K562 (cell line): ENCODE results near the gene HNRNPLL. TPM values are rescaled to one million over a fixed set of nuclear protein-coding genes. Genes with fewer than 3 reads are reported as not detected.

ENCODE experiments used
- CTBP1 ChIP-seq: fragments of 450-650 bp; IDR thresholded peaks from 2 replicates; pipeline ENCODE4 v1.6.1; 2016; ENCODE audit warnings: borderline replicate concordance
- ILF3 ChIP-seq: fragments of 450-650 bp; IDR thresholded peaks from 2 replicates; pipeline ENCODE4 v1.6.1; 2018; ENCODE audit warnings: antibody characterized with exemption, mild to moderate bottlenecking, moderate library complexity, borderline replicate concordance
- POLR3A ChIP-seq: IDR thresholded peaks from 2 replicates; pipeline ENCODE4 v1.6.1; 2011; ENCODE audit warnings: borderline replicate concordance, mild to moderate bottlenecking, moderate library complexity; ENCODE audit not compliant: insufficient read length, insufficient read depth; ENCODE audit errors: extremely low read depth
- U2AF1 ChIP-seq: fragments of 200-400 bp; formaldehyde crosslinking; optimal IDR thresholded peaks from 2 replicates; pipeline ENCODE3; 2017; ENCODE audit warnings: mild to moderate bottlenecking, low read depth, low read length, moderate library complexity
- ZBTB17 ChIP-seq: fragments of 450-650 bp; formaldehyde crosslinking; IDR thresholded peaks from 2 replicates; pipeline ENCODE4 v1.4.0; 2020; ENCODE audit warnings: mild to moderate bottlenecking
- ZC3H8 ChIP-seq: fragments of 450-650 bp; IDR thresholded peaks from 2 replicates; pipeline ENCODE4 v1.6.1; 2017
- ZNF311 ChIP-seq: fragments of 250-450 bp; sonication (Bioruptor Pico); IDR thresholded peaks from 2 replicates; pipeline ENCODE4 v1.4.0; 2020; ENCODE audit warnings: mild to moderate bottlenecking, moderate library complexity
- polyA plus RNA-seq, 8 experiments: library from polyadenylated mRNA; depleted of rRNA in 4 of 8; stranded (reverse) in 5 of 8; unstranded in 3 of 8; fragments of >200 nt; fragmentation: Nextera tagmentation in 2 of 8; fragmentation: Illumina TruSeq in 1 of 8; extraction: Ambion mirVana in 2 of 8; extraction: Trizol in 1 of 8; gene quantifications; 2 replicates each; pipeline versions ENCODE4 v1.2.1 to v1.2.3, GENCODE V29; 2011 to 2014; ENCODE audit warnings: inconsistent platforms in 1 of 8, missing spikeins in 1 of 8
- total RNA-seq, 7 experiments: library from RNA; depleted of rRNA in 6 of 7; stranded (reverse); fragments of >200 nt in 6 of 7; fragmentation: Illumina TruSeq in 2 of 7; extraction: Trizol in 2 of 7; gene quantifications; 2 replicates each; pipeline versions ENCODE4 v1.2.1 to v1.2.3, GENCODE V29; 2011 to 2021; ENCODE audit warnings: low replicate concordance in 1 of 7
- TF ChIP-seq, protein P1 (sequence below), 2 experiments: fragments of 450-650 bp; IDR thresholded peaks; 2 replicates each; pipeline ENCODE4 v1.6.1; 2016
- TF ChIP-seq, protein P2 (sequence below): sonication (generic); formaldehyde crosslinking; IDR thresholded peaks from 2 replicates; pipeline ENCODE4 v1.8.0; 2022; ENCODE audit warnings: mild to moderate bottlenecking, missing genetic modification reagents
- TF ChIP-seq, protein P3 (sequence below), 2 experiments: IDR thresholded peaks in 1 of 2; conservative IDR thresholded peaks in 1 of 2; 2 replicates each; pipeline ENCODE4 v1.6.1; 2016; ENCODE audit warnings: low read depth in 2 of 2, mild to moderate bottlenecking in 1 of 2, missing compliant biosample characterization in 1 of 2, missing genetic modification characterization in 1 of 2, moderate library complexity in 1 of 2
- TF ChIP-seq, protein P4 (sequence below): fragments of 450-650 bp; IDR thresholded peaks from 2 replicates; pipeline ENCODE4 v1.6.1; 2016; ENCODE audit warnings: mild to moderate bottlenecking
- TF ChIP-seq, protein P5 (sequence below): fragments of 250-450 bp; sonication (Bioruptor Pico); IDR thresholded peaks from 2 replicates; pipeline ENCODE4 v1.8.0; 2021; ENCODE audit warnings: mild to moderate bottlenecking, moderate library complexity

HNRNPLL gene
- total and polyA plus RNA-seq, 9 of the 15 experiments (the other 6 are each of a cell fraction or from before 2014, with no cell fraction given): 19.8 to 135 (median 57.8) TPM

DNA sequence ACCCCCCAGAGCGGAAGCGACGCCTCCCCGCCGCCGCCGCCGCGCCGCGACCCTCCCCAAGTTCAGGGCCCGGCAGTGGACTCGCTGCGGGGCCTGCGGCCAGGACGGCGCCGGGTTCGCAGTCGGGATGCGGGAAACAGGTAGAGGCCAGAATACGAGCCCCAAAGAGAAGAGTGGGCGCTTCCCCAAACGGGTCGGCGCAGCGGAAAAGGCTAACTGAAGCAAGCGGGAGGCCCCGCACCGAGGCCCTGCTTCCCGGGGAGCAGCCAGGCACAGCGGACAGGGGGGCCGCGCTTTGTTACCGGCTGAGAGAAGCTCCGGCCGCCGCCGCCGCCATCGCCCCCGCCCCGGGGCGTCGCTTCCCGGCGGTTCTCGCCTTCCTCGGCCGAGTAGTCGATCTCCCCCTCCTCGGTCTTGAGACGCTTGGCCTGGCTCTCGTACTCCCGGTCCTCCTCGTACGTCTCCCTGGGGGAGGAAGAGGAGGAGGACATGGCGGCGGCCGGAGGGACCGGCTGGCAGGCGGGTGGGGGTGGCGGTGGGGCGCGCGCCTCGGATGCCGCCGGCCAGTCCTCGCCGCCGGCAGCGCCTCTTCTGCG, 494 bp downstream of the HNRNPLL start (continued):
- TF ChIP-seq, protein P1, sequence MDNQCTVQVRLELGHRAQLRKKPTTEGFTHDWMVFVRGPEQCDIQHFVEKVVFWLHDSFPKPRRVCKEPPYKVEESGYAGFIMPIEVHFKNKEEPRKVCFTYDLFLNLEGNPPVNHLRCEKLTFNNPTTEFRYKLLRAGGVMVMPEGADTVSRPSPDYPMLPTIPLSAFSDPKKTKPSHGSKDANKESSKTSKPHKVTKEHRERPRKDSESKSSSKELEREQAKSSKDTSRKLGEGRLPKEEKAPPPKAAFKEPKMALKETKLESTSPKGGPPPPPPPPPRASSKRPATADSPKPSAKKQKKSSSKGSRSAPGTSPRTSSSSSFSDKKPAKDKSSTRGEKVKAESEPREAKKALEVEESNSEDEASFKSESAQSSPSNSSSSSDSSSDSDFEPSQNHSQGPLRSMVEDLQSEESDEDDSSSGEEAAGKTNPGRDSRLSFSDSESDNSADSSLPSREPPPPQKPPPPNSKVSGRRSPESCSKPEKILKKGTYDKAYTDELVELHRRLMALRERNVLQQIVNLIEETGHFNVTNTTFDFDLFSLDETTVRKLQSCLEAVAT (IDR thresholded peaks at IDR 0.05): peak; percentile 12 to 80; a peak in 2 of 4 replicates
- TF ChIP-seq, protein P2, sequence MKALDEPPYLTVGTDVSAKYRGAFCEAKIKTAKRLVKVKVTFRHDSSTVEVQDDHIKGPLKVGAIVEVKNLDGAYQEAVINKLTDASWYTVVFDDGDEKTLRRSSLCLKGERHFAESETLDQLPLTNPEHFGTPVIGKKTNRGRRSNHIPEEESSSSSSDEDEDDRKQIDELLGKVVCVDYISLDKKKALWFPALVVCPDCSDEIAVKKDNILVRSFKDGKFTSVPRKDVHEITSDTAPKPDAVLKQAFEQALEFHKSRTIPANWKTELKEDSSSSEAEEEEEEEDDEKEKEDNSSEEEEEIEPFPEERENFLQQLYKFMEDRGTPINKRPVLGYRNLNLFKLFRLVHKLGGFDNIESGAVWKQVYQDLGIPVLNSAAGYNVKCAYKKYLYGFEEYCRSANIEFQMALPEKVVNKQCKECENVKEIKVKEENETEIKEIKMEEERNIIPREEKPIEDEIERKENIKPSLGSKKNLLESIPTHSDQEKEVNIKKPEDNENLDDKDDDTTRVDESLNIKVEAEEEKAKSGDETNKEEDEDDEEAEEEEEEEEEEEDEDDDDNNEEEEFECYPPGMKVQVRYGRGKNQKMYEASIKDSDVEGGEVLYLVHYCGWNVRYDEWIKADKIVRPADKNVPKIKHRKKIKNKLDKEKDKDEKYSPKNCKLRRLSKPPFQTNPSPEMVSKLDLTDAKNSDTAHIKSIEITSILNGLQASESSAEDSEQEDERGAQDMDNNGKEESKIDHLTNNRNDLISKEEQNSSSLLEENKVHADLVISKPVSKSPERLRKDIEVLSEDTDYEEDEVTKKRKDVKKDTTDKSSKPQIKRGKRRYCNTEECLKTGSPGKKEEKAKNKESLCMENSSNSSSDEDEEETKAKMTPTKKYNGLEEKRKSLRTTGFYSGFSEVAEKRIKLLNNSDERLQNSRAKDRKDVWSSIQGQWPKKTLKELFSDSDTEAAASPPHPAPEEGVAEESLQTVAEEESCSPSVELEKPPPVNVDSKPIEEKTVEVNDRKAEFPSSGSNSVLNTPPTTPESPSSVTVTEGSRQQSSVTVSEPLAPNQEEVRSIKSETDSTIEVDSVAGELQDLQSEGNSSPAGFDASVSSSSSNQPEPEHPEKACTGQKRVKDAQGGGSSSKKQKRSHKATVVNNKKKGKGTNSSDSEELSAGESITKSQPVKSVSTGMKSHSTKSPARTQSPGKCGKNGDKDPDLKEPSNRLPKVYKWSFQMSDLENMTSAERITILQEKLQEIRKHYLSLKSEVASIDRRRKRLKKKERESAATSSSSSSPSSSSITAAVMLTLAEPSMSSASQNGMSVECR (CRISPR knock-in tag): peak; percentile 76
- no peak for TF ChIP-seq ILF3
- TF ChIP-seq, protein P3, sequence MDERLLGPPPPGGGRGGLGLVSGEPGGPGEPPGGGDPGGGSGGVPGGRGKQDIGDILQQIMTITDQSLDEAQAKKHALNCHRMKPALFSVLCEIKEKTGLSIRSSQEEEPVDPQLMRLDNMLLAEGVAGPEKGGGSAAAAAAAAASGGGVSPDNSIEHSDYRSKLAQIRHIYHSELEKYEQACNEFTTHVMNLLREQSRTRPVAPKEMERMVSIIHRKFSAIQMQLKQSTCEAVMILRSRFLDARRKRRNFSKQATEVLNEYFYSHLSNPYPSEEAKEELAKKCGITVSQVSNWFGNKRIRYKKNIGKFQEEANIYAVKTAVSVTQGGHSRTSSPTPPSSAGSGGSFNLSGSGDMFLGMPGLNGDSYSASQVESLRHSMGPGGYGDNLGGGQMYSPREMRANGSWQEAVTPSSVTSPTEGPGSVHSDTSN (CRISPR knock-in tag; IDR thresholded peaks at IDR 0.05; ENCODE audit: low read depth): no peak
- TF ChIP-seq, protein P3 (tag; conservative IDR thresholded peaks at IDR 0.05; ENCODE audit: low read depth): no peak
- no peak for TF ChIP-seq CTBP1
- no peak for TF ChIP-seq POLR3A
- TF ChIP-seq U2AF1: peak; percentile 46
- TF ChIP-seq, protein P4, sequence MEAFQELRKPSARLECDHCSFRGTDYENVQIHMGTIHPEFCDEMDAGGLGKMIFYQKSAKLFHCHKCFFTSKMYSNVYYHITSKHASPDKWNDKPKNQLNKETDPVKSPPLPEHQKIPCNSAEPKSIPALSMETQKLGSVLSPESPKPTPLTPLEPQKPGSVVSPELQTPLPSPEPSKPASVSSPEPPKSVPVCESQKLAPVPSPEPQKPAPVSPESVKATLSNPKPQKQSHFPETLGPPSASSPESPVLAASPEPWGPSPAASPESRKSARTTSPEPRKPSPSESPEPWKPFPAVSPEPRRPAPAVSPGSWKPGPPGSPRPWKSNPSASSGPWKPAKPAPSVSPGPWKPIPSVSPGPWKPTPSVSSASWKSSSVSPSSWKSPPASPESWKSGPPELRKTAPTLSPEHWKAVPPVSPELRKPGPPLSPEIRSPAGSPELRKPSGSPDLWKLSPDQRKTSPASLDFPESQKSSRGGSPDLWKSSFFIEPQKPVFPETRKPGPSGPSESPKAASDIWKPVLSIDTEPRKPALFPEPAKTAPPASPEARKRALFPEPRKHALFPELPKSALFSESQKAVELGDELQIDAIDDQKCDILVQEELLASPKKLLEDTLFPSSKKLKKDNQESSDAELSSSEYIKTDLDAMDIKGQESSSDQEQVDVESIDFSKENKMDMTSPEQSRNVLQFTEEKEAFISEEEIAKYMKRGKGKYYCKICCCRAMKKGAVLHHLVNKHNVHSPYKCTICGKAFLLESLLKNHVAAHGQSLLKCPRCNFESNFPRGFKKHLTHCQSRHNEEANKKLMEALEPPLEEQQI: no peak
- no peak for TF ChIP-seq ZNF311 (CRISPR knock-in tag)
- no peak for TF ChIP-seq ZBTB17 (CRISPR knock-in tag)
- TF ChIP-seq, protein P5, sequence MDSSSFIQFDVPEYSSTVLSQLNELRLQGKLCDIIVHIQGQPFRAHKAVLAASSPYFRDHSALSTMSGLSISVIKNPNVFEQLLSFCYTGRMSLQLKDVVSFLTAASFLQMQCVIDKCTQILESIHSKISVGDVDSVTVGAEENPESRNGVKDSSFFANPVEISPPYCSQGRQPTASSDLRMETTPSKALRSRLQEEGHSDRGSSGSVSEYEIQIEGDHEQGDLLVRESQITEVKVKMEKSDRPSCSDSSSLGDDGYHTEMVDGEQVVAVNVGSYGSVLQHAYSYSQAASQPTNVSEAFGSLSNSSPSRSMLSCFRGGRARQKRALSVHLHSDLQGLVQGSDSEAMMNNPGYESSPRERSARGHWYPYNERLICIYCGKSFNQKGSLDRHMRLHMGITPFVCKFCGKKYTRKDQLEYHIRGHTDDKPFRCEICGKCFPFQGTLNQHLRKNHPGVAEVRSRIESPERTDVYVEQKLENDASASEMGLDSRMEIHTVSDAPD (CRISPR knock-in tag): no peak
- TF ChIP-seq ZC3H8: no peak
